CD8-positive, alpha-beta memory T cell (primary cell): ENCODE results near the gene SNHG17. TPM values are rescaled to one million over a fixed set of nuclear protein-coding genes. Genes with fewer than 3 reads are reported as not detected.
A peak's percentile ranks its signal among the peaks of the same experiment; 100 is the strongest.
"Not testable (repeated sequence)": the region's sequence is repeated elsewhere in the genome, so short reads cannot be mapped to it uniquely, and the experiment has no call there.

Experiments
- CTCF ChIA-PET: fragments of 350-600 bp; sonication (Branson Sonifier 250); formaldehyde crosslinking; loops from one replicate; lab custom pipeline; 2021; ENCODE audit warnings: antibody characterized with exemption; lab: Charles Lee
- POLR2A ChIA-PET: fragments of 350-600 bp; sonication (Branson Sonifier 250); formaldehyde crosslinking; loops from one replicate; lab custom pipeline; 2021; ENCODE audit warnings: antibody characterized with exemption; lab: Charles Lee
- DNase-seq, 5 donors: peaks; one replicate each; pipeline versions ENCODE4 v3.0.0 to v3.0.0-alpha.2; 2020 to 2022; ENCODE audit warnings: mixed read lengths in 1 of 5
- H3K27ac ChIP-seq: one replicate; pipeline ENCODE4 v1.7.0; 2013; ENCODE audit warnings: low read depth, mild to moderate bottlenecking, low read length, moderate library complexity
- H3K27me3 ChIP-seq: 2 replicates; pipeline ENCODE4 v1.7.0; 2013; ENCODE audit warnings: low read length, mild to moderate bottlenecking; ENCODE audit not compliant: insufficient read depth, poor library complexity, severe bottlenecking
- H3K36me3 ChIP-seq: 2 replicates; pipeline ENCODE4 v1.7.0; 2013; ENCODE audit warnings: mild to moderate bottlenecking, low read length, moderate library complexity; ENCODE audit not compliant: insufficient read depth
- H3K4me1 ChIP-seq: 2 replicates; pipeline ENCODE4 v1.7.0; 2013; ENCODE audit warnings: mild to moderate bottlenecking, low read length, moderate library complexity; ENCODE audit not compliant: insufficient read depth
- H3K4me3 ChIP-seq: 2 replicates; pipeline ENCODE4 v1.7.0; 2013; ENCODE audit warnings: mild to moderate bottlenecking, low read length
- H3K9me3 ChIP-seq: 2 replicates; pipeline ENCODE4 v1.7.0; 2013; ENCODE audit warnings: mild to moderate bottlenecking, low read length
- H3K27ac Mint-ChIP-seq, 8 donors: one replicate each; pipeline ENCODE4 v1.8.0; 2020 to 2021; ENCODE audit warnings: mixed read lengths in 8 of 8, mild to moderate bottlenecking in 6 of 8, inconsistent platforms in 3 of 8, moderate library complexity in 3 of 8
- H3K27me3 Mint-ChIP-seq, 2 donors: one replicate each; pipeline ENCODE4 v1.8.0; 2020 to 2021; ENCODE audit warnings: mixed read lengths in 2 of 2, mild to moderate bottlenecking in 1 of 2, moderate library complexity in 1 of 2
- H3K36me3 Mint-ChIP-seq, 3 donors: one replicate each; pipeline ENCODE4 v1.8.0; 2020 to 2021; ENCODE audit warnings: mixed read lengths in 3 of 3, inconsistent platforms in 1 of 3, mild to moderate bottlenecking in 1 of 3
- H3K4me1 Mint-ChIP-seq, 3 donors: one replicate each; pipeline ENCODE4 v1.8.0; 2020 to 2021; ENCODE audit warnings: mixed read lengths in 3 of 3, inconsistent platforms in 1 of 3, mild to moderate bottlenecking in 1 of 3
- H3K4me3 Mint-ChIP-seq, 7 donors: one replicate each; pipeline ENCODE4 v1.8.0; 2020 to 2021; ENCODE audit warnings: mixed read lengths in 7 of 7, mild to moderate bottlenecking in 6 of 7, moderate library complexity in 4 of 7, inconsistent platforms in 2 of 7
- H3K9me3 Mint-ChIP-seq, 5 donors: one replicate each; pipeline ENCODE4 v1.8.0; 2020 to 2022; ENCODE audit warnings: mixed read lengths in 5 of 5, mild to moderate bottlenecking in 3 of 5, moderate library complexity in 2 of 5, inconsistent platforms in 1 of 5
- polyA plus RNA-seq: library from polyadenylated mRNA; unstranded; fragments of 300-500 nt; fragmentation: Illumina TruSeq; gene quantifications from one replicate; pipeline ENCODE4 v1.2.3, GENCODE V29; 2021
- total RNA-seq, 2 experiments: library from RNA; stranded (reverse); gene quantifications; one replicate each; pipeline ENCODE4 v1.2.3, GENCODE V29; 2021

SNHG17 gene
- total and polyA plus RNA-seq, 3 experiments from 2014 or later = 107 to 216 (median 211) TPM

GRCh38 chr20:38386004-38386403 lies 49.1 kb downstream of the SNHG17 start:
- POLR2A ChIA-PET = no interaction called here
- H3K27me3 ChIP-seq = no peaks in the 10 kb centered on the region
- CTCF ChIA-PET = no interaction called here

GRCh38 chr20:38383147-38383546 lies 52.0 kb downstream of the SNHG17 start:
- Histone ChIP-seq H3K27ac (no peak overlapping the region), H3K36me3 (no peaks in the 10 kb centered on the region), H3K4me1 (no peaks in the 10 kb centered on the region), H3K9me3 (no peaks in the 10 kb centered on the region), H3K27me3 (no peaks in the 10 kb centered on the region), H3K4me3 (no peak overlapping the region)
- ChIA-PET POLR2A (no interaction called here), CTCF (no interaction called here)
- Mint-ChIP-seq H3K9me3 (no peaks in the 10 kb centered on the region), H3K27ac (no peak overlapping the region), H3K4me1 (no peaks in the 10 kb centered on the region), H3K36me3 (no peaks in the 10 kb centered on the region), H3K4me3 (no peak overlapping the region), H3K27me3 (peaks cover 12 to 53% of the 10 kb centered on the region in 2 donors)
- DNase-seq = no peak

More at GRCh38 chr20:38386004-38386403, 49.1 kb downstream of the SNHG17 start:
- Histone ChIP-seq H3K4me1 (no peaks in the 10 kb centered on the region), H3K27ac (no peak overlapping the region), H3K9me3 (no peaks in the 10 kb centered on the region), H3K4me3 (no peak overlapping the region), H3K36me3 (no peaks in the 10 kb centered on the region)
- Mint-ChIP-seq H3K4me1 (no peaks in the 10 kb centered on the region), H3K9me3 (peaks cover 0 to 11% (median 4%) of the 10 kb centered on the region in 5 donors), H3K27ac (no peak overlapping the region), H3K36me3 (peaks cover 0 to 3% (median 0%) of the 10 kb centered on the region in 3 donors), H3K27me3 (peaks cover 12 to 59% of the 10 kb centered on the region in 2 donors), H3K4me3 (no peak overlapping the region)
- no peak for DNase-seq

GRCh38 chr20:38377838-38378237 lies 57.3 kb downstream of the SNHG17 start:
- H3K4me1 Mint-ChIP-seq, DNase-seq, H3K27ac ChIP-seq, H3K27ac Mint-ChIP-seq, POLR2A ChIA-PET, H3K36me3 ChIP-seq, CTCF ChIA-PET, H3K9me3 Mint-ChIP-seq, H3K27me3 ChIP-seq, H3K4me3 ChIP-seq, H3K9me3 ChIP-seq, H3K4me3 Mint-ChIP-seq, H3K4me1 ChIP-seq, H3K36me3 Mint-ChIP-seq: not testable (repeated sequence)
- peaks cover 13 to 27% of the 10 kb centered on the region in 2 donors for H3K27me3 Mint-ChIP-seq

- no peak for DNase-seq
- no peaks in the 10 kb centered on the region for H3K27me3 ChIP-seq
- Mint-ChIP-seq H3K36me3 (no peaks in the 10 kb centered on the region), H3K4me3 (no peak overlapping the region), H3K9me3 (no peaks in the 10 kb centered on the region), H3K27ac (no peak overlapping the region), H3K4me1 (no peaks in the 10 kb centered on the region), H3K27me3 (peaks cover 12 to 23% of the 10 kb centered on the region in 2 donors)
- H3K4me1 ChIP-seq = no peaks in the 10 kb centered on the region
- no peak overlapping the region for H3K27ac ChIP-seq
- CTCF ChIA-PET = no interaction called here
- no peaks in the 10 kb centered on the region for H3K36me3 ChIP-seq
- no peak overlapping the region for H3K4me3 ChIP-seq
- no peaks in the 10 kb centered on the region for H3K9me3 ChIP-seq
- POLR2A ChIA-PET = no interaction called here
Measured at GRCh38 chr20:38377039-38377685, 58.0 kb downstream of the SNHG17 start.

GRCh38 chr20:38373898-38374297 lies 61.2 kb downstream of the SNHG17 start:
- CTCF ChIA-PET = no interaction called here
- POLR2A ChIA-PET = no interaction called here

GRCh38 chr20:38373231-38373867 lies 61.8 kb downstream of the SNHG17 start:
- peaks cover 10 to 15% of the 10 kb centered on the region in 2 donors for H3K27me3 Mint-ChIP-seq
- Histone ChIP-seq H3K27ac (no peak overlapping the region), H3K4me3 (no peak overlapping the region), H3K9me3 (no peaks in the 10 kb centered on the region), H3K36me3 (no peaks in the 10 kb centered on the region), H3K4me1 (no peaks in the 10 kb centered on the region), H3K27me3 (no peaks in the 10 kb centered on the region)
- peak overlapping the region in 1 of 8 donors; percentile 68 for H3K27ac Mint-ChIP-seq
- ChIA-PET CTCF (no interaction called here), POLR2A (no interaction called here)
- peaks cover 2 to 6% (median 5%) of the 10 kb centered on the region in 3 donors for H3K4me1 Mint-ChIP-seq
- no peak overlapping the region for H3K4me3 Mint-ChIP-seq
- peaks cover 0 to 2% (median 0%) of the 10 kb centered on the region in 3 donors for H3K36me3 Mint-ChIP-seq
- no peaks in the 10 kb centered on the region for H3K9me3 Mint-ChIP-seq
- DNase-seq = no peak

More at GRCh38 chr20:38373898-38374297, 61.2 kb downstream of the SNHG17 start:
- no peaks in the 10 kb centered on the region for H3K4me1 ChIP-seq
- DNase-seq = no peak
- H3K27ac ChIP-seq = no peak overlapping the region
- Mint-ChIP-seq H3K27ac (no peak overlapping the region), H3K4me3 (no peak overlapping the region), H3K4me1 (peaks cover 2 to 6% (median 5%) of the 10 kb centered on the region in 3 donors), H3K27me3 (peaks cover 10 to 15% of the 10 kb centered on the region in 2 donors), H3K36me3 (peaks cover 0 to 2% (median 0%) of the 10 kb centered on the region in 3 donors), H3K9me3 (no peaks in the 10 kb centered on the region)
- H3K27me3 ChIP-seq = no peaks in the 10 kb centered on the region
- no peaks in the 10 kb centered on the region for H3K9me3 ChIP-seq
- no peak overlapping the region for H3K4me3 ChIP-seq
- H3K36me3 ChIP-seq = no peaks in the 10 kb centered on the region

- peaks cover 10 to 15% of the 10 kb centered on the region in 2 donors for H3K27me3 Mint-ChIP-seq
- peaks cover 2 to 6% (median 5%) of the 10 kb centered on the region in 3 donors for H3K4me1 Mint-ChIP-seq
- H3K4me3 ChIP-seq = no peak overlapping the region
- H3K9me3 Mint-ChIP-seq = no peaks in the 10 kb centered on the region
- H3K36me3 ChIP-seq = no peaks in the 10 kb centered on the region
- DNase-seq = no peak
- no peaks in the 10 kb centered on the region for H3K4me1 ChIP-seq
- H3K27ac ChIP-seq = no peak overlapping the region
- peaks cover 0 to 2% (median 0%) of the 10 kb centered on the region in 3 donors for H3K36me3 Mint-ChIP-seq
- CTCF ChIA-PET = no interaction called here
- H3K27me3 ChIP-seq = no peaks in the 10 kb centered on the region
- H3K9me3 ChIP-seq = no peaks in the 10 kb centered on the region
- peak overlapping the region in 1 of 8 donors; percentile 68 for H3K27ac Mint-ChIP-seq
- no peak overlapping the region for H3K4me3 Mint-ChIP-seq
- POLR2A ChIA-PET = no interaction called here
Measured at GRCh38 chr20:38372806-38373205, 62.3 kb downstream of the SNHG17 start.
